Measurements from ENCODE around the gene ZNF423.

The ZNF423 gene

DNA sequence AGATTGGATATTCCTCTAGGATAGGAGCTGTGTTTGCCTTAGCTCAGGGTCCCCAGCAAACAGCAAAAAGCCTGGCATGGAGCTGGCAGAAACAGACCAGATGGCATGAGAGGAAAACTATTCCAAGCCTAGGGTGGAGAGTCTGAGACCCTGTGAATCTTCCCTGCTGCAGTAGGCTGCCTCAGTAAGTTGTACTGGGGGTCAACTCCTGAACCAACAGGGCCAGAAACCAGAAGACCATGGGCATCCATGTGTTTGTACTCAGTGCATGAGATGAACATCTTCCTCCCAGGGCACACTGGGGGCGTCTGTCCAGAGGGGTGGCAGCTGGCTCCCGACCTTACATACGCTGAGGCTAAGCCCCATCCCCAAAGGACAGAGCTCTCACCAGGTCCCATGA is 267.9 kb downstream of the ZNF423 start:
- no peak for TF ChIP-seq CTCF (IDR thresholded peaks at IDR 0.05; ENCODE audit: insufficient read depth, missing control alignments)
- FAIRE-seq (no peak), DNase-seq (ENCODE audit: insufficient read length, low spot score) (no peak)

- TF ChIP-seq CTCF (IDR thresholded peaks at IDR 0.05; ENCODE audit: insufficient read depth, missing control alignments): no peak
- FAIRE-seq (no peak), DNase-seq (ENCODE audit: insufficient read length, low spot score) (no peak)
Observed at GRCh38 chr16:49587511-49587910, 268.4 kb downstream of the ZNF423 start.

DNA sequence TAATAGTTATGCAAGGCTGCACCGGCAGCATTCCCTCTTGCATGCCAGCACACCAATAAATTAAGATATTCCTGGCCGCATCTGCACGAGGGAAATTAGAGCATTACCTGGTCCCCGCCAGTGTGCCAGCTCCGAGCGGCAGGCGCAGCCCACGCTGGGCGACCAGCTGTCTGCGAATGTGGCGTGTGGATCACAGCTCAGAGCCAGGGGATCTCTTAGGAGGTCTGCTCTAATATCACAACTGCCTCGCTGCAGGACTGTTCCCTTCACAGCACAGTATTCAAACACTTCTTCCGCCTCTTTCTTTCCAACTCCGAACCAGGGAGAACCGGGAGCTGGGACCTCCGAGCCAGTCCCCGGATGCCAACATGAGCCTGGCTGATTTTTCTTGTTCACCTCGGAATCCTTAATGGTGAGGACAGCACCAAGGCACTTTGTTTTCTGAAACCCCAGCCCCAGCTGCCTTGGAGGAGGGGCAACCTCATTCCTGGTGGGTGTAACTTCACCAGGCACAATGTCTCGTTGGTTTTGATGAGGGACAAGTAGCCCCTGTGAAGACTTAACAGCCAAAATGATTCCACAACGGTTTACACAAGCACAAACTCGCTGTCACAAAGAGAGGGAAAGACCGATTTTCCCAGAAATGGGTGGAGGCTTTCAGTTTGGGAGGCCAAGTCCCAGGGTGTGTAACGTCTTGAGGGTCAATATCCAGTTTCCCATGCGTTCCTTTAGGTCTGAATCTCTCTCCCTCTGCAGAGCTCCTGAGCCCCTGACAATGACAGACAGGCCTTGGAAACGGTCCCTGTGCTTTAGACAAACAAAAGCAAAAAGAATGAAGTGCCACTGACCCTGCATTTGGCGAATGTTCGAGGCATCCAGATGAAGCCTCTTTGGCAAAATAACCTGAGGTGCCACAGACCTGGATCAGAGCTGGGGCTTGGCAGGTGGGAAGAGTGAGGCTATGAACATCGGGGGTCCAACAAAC is 269.2 kb downstream of the ZNF423 start:
- no peak for FAIRE-seq
- no peak for DNase-seq (ENCODE audit: insufficient read length, low spot score)
- no peak for TF ChIP-seq CTCF (IDR thresholded peaks at IDR 0.05; ENCODE audit: insufficient read depth, missing control alignments)

DNA sequence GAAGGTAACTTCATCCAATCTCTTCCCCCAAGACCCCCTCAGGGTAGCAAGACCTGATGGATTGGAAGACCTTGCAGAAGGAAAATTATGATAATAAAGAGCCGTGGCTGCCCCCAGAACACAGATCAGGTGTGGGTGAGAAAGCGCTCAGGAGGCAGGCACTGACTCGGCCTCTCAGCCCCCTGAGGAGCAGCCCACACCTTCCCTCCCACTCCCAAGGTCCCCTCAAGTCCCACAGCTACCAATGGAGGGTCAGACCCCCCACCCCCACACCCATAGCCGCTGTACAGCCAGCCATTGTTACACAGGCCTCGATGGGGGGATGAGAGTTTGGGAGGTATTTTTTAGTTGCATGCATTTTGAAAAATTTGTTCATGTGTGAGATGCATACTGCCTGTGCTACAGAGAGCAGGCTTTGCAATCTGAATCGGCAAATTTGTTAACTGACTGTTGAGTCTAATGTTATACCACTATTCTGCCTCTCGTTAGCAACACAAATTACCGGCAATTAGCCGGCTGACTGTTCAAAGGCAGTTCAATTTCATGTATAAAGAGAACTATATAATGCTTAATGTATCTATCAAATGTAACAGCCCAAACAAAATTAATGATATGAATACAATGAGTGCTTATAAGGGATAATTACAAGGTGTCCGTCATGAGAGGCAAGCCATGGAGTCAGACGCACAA is 270.6 kb downstream of the ZNF423 start:
- FAIRE-seq (no peak), DNase-seq (ENCODE audit: insufficient read length, low spot score) (no peak)
- no peak for TF ChIP-seq CTCF (IDR thresholded peaks at IDR 0.05; ENCODE audit: insufficient read depth, missing control alignments)

GRCh38 chr16:49583911-49584310 is 272.0 kb downstream of the ZNF423 start:
- TF ChIP-seq CTCF (IDR thresholded peaks at IDR 0.05; ENCODE audit: insufficient read depth, missing control alignments): no peak
- FAIRE-seq: no peak
- no peak for DNase-seq (ENCODE audit: insufficient read length, low spot score)

DNA sequence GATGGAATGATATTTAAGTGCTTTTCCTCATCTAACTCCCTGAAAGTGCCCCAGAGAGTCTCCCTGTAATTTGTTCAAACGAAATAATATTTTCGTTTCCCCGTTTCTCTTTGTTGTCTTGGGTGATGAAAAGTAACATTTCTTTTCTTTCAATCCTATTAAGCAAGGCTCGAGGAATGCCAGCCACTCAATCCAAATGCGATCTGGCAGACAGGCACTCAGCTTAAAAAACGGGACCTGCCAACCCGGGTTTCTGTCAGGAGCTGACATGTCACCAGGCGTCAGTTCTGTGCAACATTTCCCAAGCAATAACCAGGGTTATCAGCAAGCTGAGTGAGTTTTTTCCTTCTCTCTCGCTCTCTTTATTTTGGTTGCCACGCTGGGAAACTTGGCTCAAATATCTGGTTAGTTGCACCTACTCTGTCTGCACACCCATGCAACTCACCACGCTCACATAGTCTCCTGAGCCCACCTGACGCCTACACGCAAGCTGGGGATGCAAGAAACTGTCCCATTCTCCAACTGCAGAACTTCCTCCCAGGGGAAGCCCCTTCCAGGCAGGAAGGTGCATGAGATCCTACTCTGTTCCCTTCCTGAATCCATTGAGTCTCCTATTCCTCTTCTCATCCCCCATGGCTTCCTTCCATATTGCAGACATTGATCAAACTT is 274.1 kb downstream of the ZNF423 start:
- TF ChIP-seq CTCF (IDR thresholded peaks at IDR 0.05; ENCODE audit: insufficient read depth, missing control alignments): no peak
- DNase-seq (ENCODE audit: insufficient read length, low spot score): no peak
- FAIRE-seq: no peak
